ENCODE results near the gene MMP26.

MMP26 gene

DNA sequence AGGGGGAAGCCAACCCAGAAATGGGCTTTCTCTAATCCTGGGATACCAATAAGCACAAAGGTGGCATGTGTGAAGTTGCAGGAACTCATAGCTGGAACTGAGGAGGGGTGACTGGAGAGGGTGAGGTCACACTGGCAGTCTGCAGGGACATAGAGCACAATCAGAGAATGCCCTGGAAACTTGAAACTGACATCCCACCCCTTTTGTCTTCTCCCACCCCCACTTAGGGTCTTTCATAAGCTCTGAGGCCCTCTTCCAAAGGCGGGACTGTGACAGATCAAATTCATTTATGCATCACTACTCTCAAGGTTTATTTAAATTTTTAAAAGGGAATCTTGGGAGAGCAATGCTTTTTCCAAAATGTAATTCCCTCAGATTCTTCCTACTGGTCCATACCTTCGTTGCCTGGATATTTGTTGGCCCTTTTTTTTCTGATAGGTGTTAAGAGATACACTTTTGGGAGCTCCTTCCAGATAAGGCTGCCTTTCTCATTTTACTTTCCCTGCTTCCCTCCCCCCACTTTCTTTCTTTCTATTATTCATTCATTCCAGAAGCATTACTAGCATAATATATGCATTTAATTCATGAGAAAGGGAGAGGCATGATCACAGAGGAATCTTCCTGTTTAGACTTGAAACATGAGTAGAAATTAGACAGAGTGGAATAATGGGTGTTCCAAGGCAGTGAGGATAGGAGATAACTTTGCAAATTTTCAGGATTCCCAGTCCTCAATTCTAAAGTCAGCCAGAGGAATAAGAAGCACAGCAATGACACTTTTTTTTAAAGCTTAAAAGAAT, 21.8 kb upstream of the MMP26 start:
- TF ChIP-seq HDGF (IDR thresholded peaks at IDR 0.05; ENCODE audit: borderline replicate concordance) (no peak), FOXA1 (IDR thresholded peaks at IDR 0.05) (no peak), LEF1 (IDR thresholded peaks at IDR 0.05; ENCODE audit: borderline replicate concordance) (no peak), SUZ12 (IDR thresholded peaks at IDR 0.05) (no peak), CTBP1 (IDR thresholded peaks at IDR 0.05; ENCODE audit: borderline replicate concordance) (no peak), BHLHE40 (IDR thresholded peaks at IDR 0.05; ENCODE audit: borderline replicate concordance) (no peak), TARDBP (IDR thresholded peaks at IDR 0.05) (no peak), ZNF384 (IDR thresholded peaks at IDR 0.05) (no peak), ARNT (IDR thresholded peaks at IDR 0.05) (no peak), NFRKB (IDR thresholded peaks at IDR 0.05) (no peak), FOXK2 (IDR thresholded peaks at IDR 0.05) (no peak), FOXM1 (IDR thresholded peaks at IDR 0.05; ENCODE audit: borderline replicate concordance) (no peak), ELF4 (IDR thresholded peaks at IDR 0.05) (no peak), L3MBTL2 (conservative IDR thresholded peaks at IDR 0.05) (no peak), SP1 (IDR thresholded peaks at IDR 0.05) (no peak)
- TF ChIP-seq, protein P1, sequence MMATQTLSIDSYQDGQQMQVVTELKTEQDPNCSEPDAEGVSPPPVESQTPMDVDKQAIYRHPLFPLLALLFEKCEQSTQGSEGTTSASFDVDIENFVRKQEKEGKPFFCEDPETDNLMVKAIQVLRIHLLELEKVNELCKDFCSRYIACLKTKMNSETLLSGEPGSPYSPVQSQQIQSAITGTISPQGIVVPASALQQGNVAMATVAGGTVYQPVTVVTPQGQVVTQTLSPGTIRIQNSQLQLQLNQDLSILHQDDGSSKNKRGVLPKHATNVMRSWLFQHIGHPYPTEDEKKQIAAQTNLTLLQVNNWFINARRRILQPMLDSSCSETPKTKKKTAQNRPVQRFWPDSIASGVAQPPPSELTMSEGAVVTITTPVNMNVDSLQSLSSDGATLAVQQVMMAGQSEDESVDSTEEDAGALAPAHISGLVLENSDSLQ (IDR thresholded peaks at IDR 0.05): no peak
- DNase-seq (ENCODE audit: extremely low spot score): no peak
- POLR2A ChIA-PET: no interaction called here
- CTCF ChIA-PET: interaction anchor here (0.6 kb wide), 1 partner anchor 501 kb away, joined by 5 read pairs; no protein-coding TSS in a partner anchor

DNA sequence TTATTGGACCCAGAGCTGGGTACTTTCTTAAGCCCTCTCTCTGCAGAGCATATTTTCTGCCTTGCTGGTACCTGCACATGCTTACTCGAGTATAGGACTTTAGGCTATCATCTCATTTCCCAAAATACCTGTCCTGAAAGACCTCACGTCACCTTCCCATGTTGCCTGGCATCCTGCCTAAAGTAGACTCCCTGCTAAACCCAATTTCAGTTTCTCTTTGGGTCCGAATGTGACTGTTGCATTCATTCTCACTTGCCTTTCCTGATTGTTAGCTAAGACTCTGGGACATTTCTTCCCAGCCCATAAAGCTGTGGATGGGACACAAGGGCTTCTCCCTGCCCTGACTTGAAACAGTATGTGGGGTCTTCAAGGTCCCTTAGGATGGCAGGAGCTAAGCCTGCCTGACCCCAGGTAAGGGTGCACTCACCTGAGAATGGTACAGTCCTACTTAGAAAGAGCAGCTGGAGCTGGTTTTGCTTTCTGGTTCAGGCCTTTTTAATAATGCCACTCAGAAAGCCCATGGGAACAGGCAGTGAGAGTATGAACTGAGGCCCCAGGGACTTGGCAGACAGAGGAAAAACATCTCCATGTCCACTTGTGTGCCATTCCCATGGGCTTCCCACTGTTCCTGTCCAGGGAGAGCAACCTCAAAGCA, 19.8 kb upstream of the MMP26 start:
- ChIA-PET CTCF (no interaction called here), POLR2A (no interaction called here)
- TF ChIP-seq, protein P1 (IDR thresholded peaks at IDR 0.05): no peak
- TF ChIP-seq ARNT (IDR thresholded peaks at IDR 0.05) (no peak), HDGF (IDR thresholded peaks at IDR 0.05; ENCODE audit: borderline replicate concordance) (no peak), LEF1 (IDR thresholded peaks at IDR 0.05; ENCODE audit: borderline replicate concordance) (no peak), CTBP1 (IDR thresholded peaks at IDR 0.05; ENCODE audit: borderline replicate concordance) (no peak), FOXA1 (IDR thresholded peaks at IDR 0.05) (no peak), SUZ12 (IDR thresholded peaks at IDR 0.05) (no peak)
- DNase-seq (ENCODE audit: extremely low spot score): no peak

DNA sequence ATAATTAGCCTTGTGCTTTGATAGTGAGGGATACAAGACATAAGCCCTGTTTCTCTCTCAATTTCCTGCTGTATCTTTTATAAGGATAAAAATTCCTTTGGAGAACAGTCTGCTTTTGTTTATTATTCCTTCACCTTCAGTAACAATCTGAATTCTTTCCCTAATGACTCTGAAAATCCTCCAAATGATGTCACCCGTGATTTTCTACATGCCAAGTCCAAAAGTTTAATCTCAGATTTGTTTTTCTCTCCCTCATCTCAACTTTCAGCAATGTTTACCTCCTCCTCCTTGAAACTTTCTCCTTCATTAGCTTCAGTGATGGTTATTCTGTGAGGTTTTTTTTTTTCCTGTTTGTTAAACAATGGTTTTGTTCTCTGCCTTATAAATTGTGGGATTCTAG, 9.1 kb upstream of the MMP26 start:
- no peak for TF ChIP-seq FOXA1 (IDR thresholded peaks at IDR 0.05)
- TF ChIP-seq ELF4 (IDR thresholded peaks at IDR 0.05): no peak
- TF ChIP-seq LEF1 (IDR thresholded peaks at IDR 0.05; ENCODE audit: borderline replicate concordance): no peak
- TF ChIP-seq TARDBP (IDR thresholded peaks at IDR 0.05): no peak
- TF ChIP-seq SUZ12 (IDR thresholded peaks at IDR 0.05): no peak
- no peak for TF ChIP-seq FOXM1 (IDR thresholded peaks at IDR 0.05; ENCODE audit: borderline replicate concordance)
- no peak for TF ChIP-seq ZNF384 (IDR thresholded peaks at IDR 0.05)
- TF ChIP-seq, protein P1 (IDR thresholded peaks at IDR 0.05): no peak
- TF ChIP-seq BHLHE40 (IDR thresholded peaks at IDR 0.05; ENCODE audit: borderline replicate concordance): no peak
- no peak for TF ChIP-seq ARNT (IDR thresholded peaks at IDR 0.05)
- no peak for TF ChIP-seq HDGF (IDR thresholded peaks at IDR 0.05; ENCODE audit: borderline replicate concordance)
- TF ChIP-seq L3MBTL2 (conservative IDR thresholded peaks at IDR 0.05): no peak
- TF ChIP-seq SP1 (IDR thresholded peaks at IDR 0.05): no peak
- TF ChIP-seq FOXK2 (IDR thresholded peaks at IDR 0.05): no peak
- no peak for TF ChIP-seq CTBP1 (IDR thresholded peaks at IDR 0.05; ENCODE audit: borderline replicate concordance)
- no peak for TF ChIP-seq NFRKB (IDR thresholded peaks at IDR 0.05)
- POLR2A ChIA-PET: no interaction called here
- no peak for DNase-seq (ENCODE audit: extremely low spot score)
- CTCF ChIA-PET: no interaction called here

DNA sequence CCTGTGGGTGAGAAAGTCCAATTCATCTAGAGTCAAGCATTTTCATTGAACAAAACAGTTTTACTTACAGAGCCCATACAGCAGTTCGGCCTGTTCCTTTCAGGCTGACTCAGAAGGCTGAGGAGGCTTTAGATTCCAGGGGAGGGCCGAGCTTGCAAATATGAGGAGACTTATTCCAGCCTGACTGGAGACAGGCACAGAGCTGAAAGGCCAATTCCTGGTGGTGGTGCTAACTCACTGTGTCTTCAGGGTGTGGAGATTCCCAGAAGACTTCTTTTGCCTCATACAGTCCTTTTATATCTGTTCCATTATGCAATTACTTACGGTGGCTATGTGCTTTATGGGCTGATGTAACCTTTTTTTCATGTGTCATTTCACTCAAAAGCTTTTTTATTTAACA, 7.0 kb upstream of the MMP26 start, which contains the start of gene OR51E2:
Gene OR51E2 (minus strand): TSS at position 269 of the 400 bp plus-strand sequence. CDS start 15,142 bp downstream, outside the sequence.
- no peak for DNase-seq (ENCODE audit: extremely low spot score)
- ChIA-PET CTCF (no interaction called here), POLR2A (no interaction called here)
- TF ChIP-seq HDGF (IDR thresholded peaks at IDR 0.05; ENCODE audit: borderline replicate concordance) (no peak), L3MBTL2 (conservative IDR thresholded peaks at IDR 0.05) (no peak), TARDBP (IDR thresholded peaks at IDR 0.05) (no peak), NFRKB (IDR thresholded peaks at IDR 0.05) (no peak), FOXK2 (IDR thresholded peaks at IDR 0.05) (no peak), ARNT (IDR thresholded peaks at IDR 0.05) (no peak), SP1 (IDR thresholded peaks at IDR 0.05) (no peak), ZNF384 (IDR thresholded peaks at IDR 0.05) (no peak), ELF4 (IDR thresholded peaks at IDR 0.05) (no peak), BHLHE40 (IDR thresholded peaks at IDR 0.05; ENCODE audit: borderline replicate concordance) (no peak), LEF1 (IDR thresholded peaks at IDR 0.05; ENCODE audit: borderline replicate concordance) (no peak)

DNA sequence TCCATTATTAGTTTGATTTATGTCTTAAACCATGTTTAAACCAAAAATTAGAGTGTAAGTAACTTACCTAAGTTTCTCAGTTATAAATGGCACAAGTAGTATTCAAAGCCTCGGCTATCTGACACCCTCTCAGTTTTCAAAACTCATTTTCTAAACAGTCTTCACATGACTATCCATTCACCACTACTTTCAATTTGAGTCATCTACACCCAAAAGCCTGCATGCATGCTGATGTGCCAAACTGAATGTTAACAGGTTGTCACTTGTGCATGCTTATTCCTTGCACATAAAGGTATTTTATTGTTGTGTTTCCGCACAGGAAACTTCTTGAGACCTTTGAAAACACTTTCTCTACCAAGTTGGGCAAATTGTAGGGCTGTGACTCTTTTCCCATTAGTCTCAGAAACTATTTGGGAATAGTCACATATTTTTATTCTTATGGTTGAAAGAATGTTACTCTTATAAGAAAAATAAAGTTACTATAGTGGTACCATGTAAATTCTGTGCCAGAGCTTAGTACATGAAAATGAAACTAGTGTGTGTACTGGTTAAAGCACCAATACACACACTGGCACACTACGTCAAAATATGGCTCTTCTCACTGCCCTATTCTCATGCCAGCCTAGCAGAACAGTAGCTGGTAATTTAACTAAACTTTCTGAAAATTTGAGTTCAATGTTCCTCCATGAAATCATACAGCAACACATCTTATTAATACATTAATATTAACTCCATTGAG, 4.7 kb upstream of the MMP26 start:
- no peak for TF ChIP-seq SUZ12 (IDR thresholded peaks at IDR 0.05)
- DNase-seq (ENCODE audit: extremely low spot score): no peak
- CTCF ChIA-PET: no interaction called here
- POLR2A ChIA-PET: no interaction called here

Measured in HEK293T (cell line).